Activated naive CD4-positive, alpha-beta T cell treated with anti-CD3 and anti-CD28 coated beads for 36 hours (primary cell): ENCODE data around the gene HDAC7. TPM values are rescaled to one million over a fixed set of nuclear protein-coding genes. Genes with fewer than 3 reads are reported as not detected.

ENCODE experiments used
- CTCF ChIA-PET: fragments of 350-600 bp; sonication (Branson Sonifier 250); formaldehyde crosslinking; loops from one replicate; lab custom pipeline; 2021; ENCODE audit warnings: antibody characterized with exemption; lab: Charles Lee
- DNase-seq: peaks from one replicate; pipeline ENCODE4 v3.0.0-alpha.2; 2020
- H3K27ac Mint-ChIP-seq: one replicate; pipeline ENCODE4 v1.8.0; 2021; ENCODE audit warnings: mild to moderate bottlenecking, mixed read lengths
- H3K27me3 Mint-ChIP-seq: one replicate; pipeline ENCODE4 v1.8.0; 2021; ENCODE audit warnings: low read depth, mixed read lengths
- H3K36me3 Mint-ChIP-seq: one replicate; pipeline ENCODE4 v1.8.0; 2021; ENCODE audit warnings: low read depth, mixed read lengths
- H3K4me1 Mint-ChIP-seq: one replicate; pipeline ENCODE4 v1.8.0; 2021; ENCODE audit warnings: low read depth, mixed read lengths
- H3K4me3 Mint-ChIP-seq: one replicate; pipeline ENCODE4 v1.8.0; 2021; ENCODE audit warnings: mild to moderate bottlenecking, moderate library complexity, mixed read lengths
- H3K9me3 Mint-ChIP-seq: one replicate; pipeline ENCODE4 v1.8.0; 2021; ENCODE audit warnings: mixed read lengths
- intact Hi-C: fragments of 100-400 bp; cut with micrococcal nuclease; formaldehyde crosslinking; loops from one replicate; pipeline ENCODE4 v1.15.1; 2023
- total RNA-seq, 2 experiments: library from RNA; stranded (reverse); gene quantifications; one replicate each; pipeline ENCODE4 v1.2.3, GENCODE V29; 2021

The HDAC7 gene
- total RNA-seq, 2 experiments from 2014 or later, result 272 to 289 TPM

- Mint-ChIP-seq H3K4me1 (peaks cover 24% of the 10 kb centered on the region), H3K9me3 (no peaks in the 10 kb centered on the region), H3K36me3 (no peaks in the 10 kb centered on the region), H3K27ac (no peak within 1 kb of the TSS), H3K4me3 (peak within 1 kb of the TSS; percentile 65), H3K27me3 (no peaks in the 10 kb centered on the region)
- peak; percentile 86 for DNase-seq
- intact Hi-C loops, result loop anchor here (1.0 to 10.0 kb wide), 5 partner anchors 16 to 1426 kb away; partner anchors contain the start of genes RPAP3 and TUBA1A
- CTCF ChIA-PET, result interaction anchor here (0.7 to 11.6 kb wide), 13 partner anchors 9 to 79 kb away, joined by 3 to 287 read pairs (median 6); no protein-coding TSS in a partner anchor
These were observed 60.6 kb downstream of the HDAC7 start, which contains the start of gene RAPGEF3 for GRCh38 chr12:47758834-47759690. TSS of gene RAPGEF3 (minus strand) at chr12:47758880. CDS start at chr12:47758556, 324 bp downstream.

DNA sequence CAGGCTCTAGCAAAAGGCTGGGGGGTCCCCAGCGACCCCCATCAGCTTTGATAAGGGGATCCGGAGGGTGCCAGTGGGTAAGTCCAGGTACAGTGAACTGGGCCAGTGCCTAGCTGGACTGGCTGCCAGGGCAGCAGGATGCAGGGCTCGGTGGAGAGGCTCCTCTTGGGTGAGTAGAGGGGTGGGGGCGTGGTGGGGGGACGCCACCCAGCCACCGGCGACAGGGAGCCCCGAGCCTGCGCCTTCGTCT lies 61.2 kb downstream of the HDAC7 start:
- CTCF ChIA-PET, result interaction anchor here (0.7 to 11.6 kb wide), 12 partner anchors 10 to 1544 kb away, joined by 3 to 287 read pairs (median 6); no protein-coding TSS in a partner anchor
- DNase-seq, result no peak
- H3K36me3 Mint-ChIP-seq, result no peaks in the 10 kb centered on the region
- peak overlapping the region; percentile 17 for H3K4me3 Mint-ChIP-seq
- H3K27me3 Mint-ChIP-seq, result no peaks in the 10 kb centered on the region
- H3K4me1 Mint-ChIP-seq, result peaks cover 24% of the 10 kb centered on the region
- intact Hi-C loops, result loop anchor here (2.0 to 10.0 kb wide), 4 partner anchors 16 to 1426 kb away; partner anchors contain the start of gene TUBA1A
- H3K9me3 Mint-ChIP-seq, result no peaks in the 10 kb centered on the region
- no peak overlapping the region for H3K27ac Mint-ChIP-seq

DNA sequence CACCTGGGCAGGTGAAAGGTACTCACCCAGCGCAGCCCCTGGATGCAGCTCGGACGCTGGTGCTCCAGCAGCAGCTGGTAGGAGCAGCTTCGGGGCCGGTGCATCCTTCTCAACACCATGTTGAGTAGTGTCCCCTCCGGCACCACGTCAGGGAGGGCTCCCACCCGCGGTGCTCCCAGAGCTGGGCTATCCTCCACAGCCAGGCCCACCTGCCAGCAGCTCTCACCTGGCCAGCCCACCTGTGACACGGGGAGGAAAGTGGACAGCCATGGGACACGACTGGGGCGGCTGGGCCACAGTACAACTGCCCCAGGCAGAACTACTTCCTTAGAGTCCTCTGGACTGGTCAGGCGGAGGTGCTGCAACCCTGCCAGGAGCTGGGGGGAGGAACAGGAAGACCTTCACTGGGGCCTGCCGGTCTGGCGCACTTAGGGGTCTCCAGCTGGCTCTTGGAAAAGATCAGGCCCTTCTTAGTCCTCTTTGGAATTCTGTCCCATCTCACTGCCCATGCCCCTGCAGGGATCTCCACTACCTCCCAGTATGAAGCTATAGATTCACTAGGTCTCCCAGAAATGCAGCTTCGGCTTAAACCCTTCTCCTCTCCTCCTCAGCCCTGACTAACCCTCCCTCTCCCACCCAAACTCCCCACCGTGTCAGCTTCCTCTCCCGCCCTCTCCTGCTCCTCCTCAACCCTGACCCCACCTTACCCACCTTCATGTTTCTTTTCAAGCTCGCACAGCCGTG lies 61.7 kb downstream of the HDAC7 start:
- Mint-ChIP-seq H3K9me3 (no peaks in the 10 kb centered on the region), H3K4me1 (peaks cover 24% of the 10 kb centered on the region), H3K4me3 (peak overlapping the region; percentile 17), H3K27ac (no peak overlapping the region), H3K36me3 (no peaks in the 10 kb centered on the region), H3K27me3 (no peaks in the 10 kb centered on the region)
- DNase-seq, result no peak
- intact Hi-C loops, result loop anchor here (2.0 to 10.0 kb wide), 4 partner anchors 15 to 1427 kb away; partner anchors contain the start of gene TUBA1A
- CTCF ChIA-PET, result interaction anchor here (0.6 to 11.6 kb wide), 16 partner anchors 10 to 1543 kb away, joined by 3 to 287 read pairs (median 6); partner anchors contain the start of genes SLC48A1 and VDR

GRCh38 chr12:47757364-47757839 lies 62.3 kb downstream of the HDAC7 start:
- Mint-ChIP-seq H3K27ac (no peak overlapping the region), H3K4me3 (no peak overlapping the region)
- CTCF ChIA-PET, result interaction anchor here (0.6 to 11.6 kb wide), 13 partner anchors 10 to 731 kb away, joined by 3 to 287 read pairs (median 6); partner anchors contain the start of genes SLC48A1 and VDR

DNA sequence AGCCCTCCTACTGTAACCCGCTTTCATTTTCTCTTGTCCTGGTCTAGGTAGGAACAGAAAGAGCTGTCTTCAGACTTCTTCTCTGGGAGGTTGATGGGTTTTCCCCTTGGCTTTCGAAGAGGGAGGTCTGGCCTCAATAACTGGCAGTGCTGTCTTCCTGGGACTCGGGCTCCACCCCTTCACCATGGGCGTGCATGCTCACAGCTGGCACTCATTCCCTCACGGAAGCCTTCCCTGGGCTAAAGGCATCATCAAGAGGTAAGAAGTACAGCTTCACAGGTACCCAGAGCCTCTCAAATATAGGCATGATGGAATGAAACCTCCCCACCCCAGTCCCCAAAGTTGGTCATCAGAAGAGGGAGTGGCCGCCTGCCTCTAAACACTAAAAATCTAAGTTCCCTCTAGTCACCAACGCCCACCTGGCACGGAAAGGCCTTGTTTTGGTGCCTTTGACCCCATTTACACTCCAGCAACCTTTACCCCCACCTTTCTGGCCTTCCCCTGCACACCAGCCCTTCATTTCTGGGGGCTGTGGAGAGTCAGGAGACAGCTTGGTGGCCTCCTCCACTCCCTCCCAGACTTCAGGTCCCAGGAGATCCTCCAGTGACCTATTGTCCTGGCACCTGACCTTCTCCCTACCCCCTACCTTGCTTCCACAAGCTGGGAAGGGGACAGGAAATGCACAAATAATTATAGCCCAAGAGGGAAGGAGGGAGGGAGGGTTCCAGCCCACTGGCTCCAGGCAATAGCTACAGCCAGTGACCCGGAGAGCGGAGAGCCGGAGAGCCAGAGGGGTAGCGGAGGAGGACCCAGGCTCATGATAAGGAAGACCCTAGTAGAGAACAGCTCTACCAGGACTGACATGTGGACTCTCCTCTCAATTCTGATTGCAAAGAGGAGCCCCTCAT lies 63.8 kb downstream of the HDAC7 start:
- CTCF ChIA-PET, result interaction anchor here (1.1 to 11.6 kb wide), 11 partner anchors 12 to 85 kb away, joined by 3 to 287 read pairs (median 7); partner anchors contain the start of gene SLC48A1
- DNase-seq, result peak; percentile 58
- Mint-ChIP-seq H3K27ac (peak overlapping the region; percentile 42), H3K9me3 (no peaks in the 10 kb centered on the region), H3K4me1 (peaks cover 24% of the 10 kb centered on the region), H3K36me3 (no peaks in the 10 kb centered on the region), H3K4me3 (no peak overlapping the region), H3K27me3 (no peaks in the 10 kb centered on the region)
- intact Hi-C loops, result loop anchor here (5.0 to 10.0 kb wide), 3 partner anchors 344 to 1429 kb away; partner anchors contain the start of gene TUBA1A

More at GRCh38 chr12:47757364-47757839, 62.3 kb downstream of the HDAC7 start:
- no peak for DNase-seq
- H3K9me3 Mint-ChIP-seq, result no peaks in the 10 kb centered on the region
- peaks cover 24% of the 10 kb centered on the region for H3K4me1 Mint-ChIP-seq
- H3K27me3 Mint-ChIP-seq, result no peaks in the 10 kb centered on the region
- H3K36me3 Mint-ChIP-seq, result no peaks in the 10 kb centered on the region
- intact Hi-C loops, result loop anchor here (5.0 to 10.0 kb wide), 3 partner anchors 345 to 1427 kb away; partner anchors contain the start of gene TUBA1A

DNA sequence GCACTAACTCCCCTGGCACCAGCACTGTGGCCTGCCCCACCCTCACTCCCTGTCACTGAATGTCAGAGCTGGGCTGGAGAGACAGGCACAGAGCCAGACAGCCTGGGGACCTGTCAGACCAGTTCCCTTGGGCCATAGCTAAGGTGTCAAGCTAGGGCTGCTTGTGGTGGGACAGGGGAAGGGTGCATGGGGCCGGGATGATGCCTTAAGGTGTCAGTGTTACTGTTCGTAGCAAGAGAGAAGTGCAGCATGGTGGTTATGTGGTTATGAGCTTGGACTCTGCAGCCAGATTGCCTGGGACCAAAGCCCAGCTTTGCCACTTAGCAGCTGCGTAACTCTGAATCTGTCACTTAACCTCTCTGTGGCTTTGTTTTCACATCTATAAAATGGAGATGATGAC lies 64.8 kb downstream of the HDAC7 start:
- H3K27ac Mint-ChIP-seq, result no peak overlapping the region
- CTCF ChIA-PET, result interaction anchor here (0.8 to 11.6 kb wide), 11 partner anchors 13 to 118 kb away, joined by 3 to 287 read pairs (median 7); partner anchors contain the start of gene SLC48A1

DNA sequence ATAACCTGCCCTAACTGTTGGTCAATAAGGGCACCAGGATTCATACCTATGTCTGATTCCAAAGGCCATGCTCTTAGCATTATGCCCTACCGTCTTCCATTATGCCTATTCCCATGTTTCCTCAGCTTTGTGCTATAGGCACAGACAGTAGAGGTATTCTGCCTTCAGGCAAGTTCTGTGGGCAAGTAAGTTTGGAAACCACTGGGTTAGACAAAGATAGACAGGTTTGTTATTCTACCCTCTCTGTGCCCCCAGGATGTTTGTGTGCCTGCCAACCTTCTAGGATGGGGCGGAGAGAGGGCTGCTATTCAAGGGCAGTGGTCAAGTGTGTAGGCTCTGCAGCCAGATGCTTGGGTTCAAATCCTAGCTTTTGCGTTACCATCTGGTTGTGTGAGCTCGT lies 65.6 kb downstream of the HDAC7 start:
- no peak overlapping the region for H3K4me3 Mint-ChIP-seq
- H3K9me3 Mint-ChIP-seq, result no peaks in the 10 kb centered on the region
- no peaks in the 10 kb centered on the region for H3K36me3 Mint-ChIP-seq
- H3K27me3 Mint-ChIP-seq, result no peaks in the 10 kb centered on the region
- CTCF ChIA-PET, result interaction anchor here (1.1 to 11.6 kb wide), 7 partner anchors 12 to 84 kb away, joined by 3 to 287 read pairs (median 13); partner anchors contain the start of gene SLC48A1
- intact Hi-C loops, result loop anchor here (10.0 kb wide), 1 partner anchor 1431 kb away; the partner anchor contains the start of gene TUBA1A
- no peak overlapping the region for H3K27ac Mint-ChIP-seq
- no peak for DNase-seq
- H3K4me1 Mint-ChIP-seq, result peaks cover 24% of the 10 kb centered on the region

More for the DNA sequence above, 64.8 kb downstream of the HDAC7 start:
- Mint-ChIP-seq H3K36me3 (no peaks in the 10 kb centered on the region), H3K9me3 (no peaks in the 10 kb centered on the region), H3K27me3 (no peaks in the 10 kb centered on the region), H3K4me1 (peaks cover 24% of the 10 kb centered on the region), H3K4me3 (no peak overlapping the region)
- intact Hi-C loops, result loop anchor here (5.0 to 10.0 kb wide), 3 partner anchors 343 to 1430 kb away; partner anchors contain the start of gene TUBA1A
- no peak for DNase-seq

- Mint-ChIP-seq H3K36me3 (no peaks in the 10 kb centered on the region), H3K27ac (no peak overlapping the region), H3K27me3 (no peaks in the 10 kb centered on the region), H3K4me3 (no peak overlapping the region), H3K4me1 (peaks cover 21% of the 10 kb centered on the region), H3K9me3 (no peaks in the 10 kb centered on the region)
- CTCF ChIA-PET, result interaction anchor here (0.6 to 11.6 kb wide), 5 partner anchors 8 to 85 kb away, joined by 3 to 287 read pairs (median 29); partner anchors contain the start of gene SLC48A1
- DNase-seq, result no peak
- intact Hi-C loops, result loop anchor here (10.0 kb wide), 1 partner anchor 1431 kb away; the partner anchor contains the start of gene TUBA1A
These were observed 66.4 kb downstream of the HDAC7 start for GRCh38 chr12:47753021-47754001.

DNA sequence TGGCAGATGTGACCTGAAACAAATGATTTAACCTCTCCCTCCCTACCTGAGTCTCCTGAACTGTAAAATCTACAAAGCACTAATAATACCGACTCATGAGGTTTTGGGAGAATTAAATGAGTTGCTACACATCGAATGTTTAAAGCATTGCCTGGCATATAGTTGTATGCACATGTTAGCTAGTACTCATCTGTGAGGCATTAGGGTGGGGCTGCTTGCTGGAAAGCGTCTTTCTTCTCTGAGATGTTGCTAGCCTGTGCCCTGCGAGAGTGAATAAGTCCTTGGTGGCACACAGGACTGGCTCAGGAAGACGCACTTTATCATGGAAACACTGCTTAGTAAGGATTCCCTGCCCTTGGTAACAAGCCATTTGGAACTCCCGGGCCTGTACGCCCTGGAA lies 67.2 kb downstream of the HDAC7 start:
- CTCF ChIA-PET, result interaction anchor here (1.9 to 11.6 kb wide), 2 partner anchors 10 kb away, joined by 16 to 287 read pairs; no protein-coding TSS in a partner anchor
- H3K27ac Mint-ChIP-seq, result no peak overlapping the region
- no peaks in the 10 kb centered on the region for H3K36me3 Mint-ChIP-seq
- peaks cover 19% of the 10 kb centered on the region for H3K4me1 Mint-ChIP-seq
- no peaks in the 10 kb centered on the region for H3K27me3 Mint-ChIP-seq
- no peak overlapping the region for H3K4me3 Mint-ChIP-seq
- DNase-seq, result no peak
- H3K9me3 Mint-ChIP-seq, result no peaks in the 10 kb centered on the region
- intact Hi-C loops, result loop anchor here (10.0 kb wide), 1 partner anchor 1432 kb away; the partner anchor contains the start of gene TUBA1A

GRCh38 chr12:47752121-47752520 lies 67.6 kb downstream of the HDAC7 start:
- Mint-ChIP-seq H3K36me3 (no peaks in the 10 kb centered on the region), H3K9me3 (no peaks in the 10 kb centered on the region), H3K4me3 (no peak overlapping the region), H3K4me1 (peaks cover 18% of the 10 kb centered on the region), H3K27ac (no peak overlapping the region), H3K27me3 (no peaks in the 10 kb centered on the region)
- DNase-seq, result no peak
- CTCF ChIA-PET, result interaction anchor here (1.9 to 2.0 kb wide), 2 partner anchors 10 to 14 kb away, joined by 7 to 16 read pairs; no protein-coding TSS in a partner anchor
- intact Hi-C loops, result loop anchor here (10.0 kb wide), 1 partner anchor 1433 kb away; the partner anchor contains the start of gene TUBA1A
